ENCODE measurements around the gene ITFG2. TPM values are rescaled to one million over a fixed set of nuclear protein-coding genes. Genes with fewer than 3 reads are reported as not detected.

Gene ITFG2
- total and polyA plus RNA-seq, 2 experiments from 2014 or later, result 15.7 to 19.1 TPM

DNA sequence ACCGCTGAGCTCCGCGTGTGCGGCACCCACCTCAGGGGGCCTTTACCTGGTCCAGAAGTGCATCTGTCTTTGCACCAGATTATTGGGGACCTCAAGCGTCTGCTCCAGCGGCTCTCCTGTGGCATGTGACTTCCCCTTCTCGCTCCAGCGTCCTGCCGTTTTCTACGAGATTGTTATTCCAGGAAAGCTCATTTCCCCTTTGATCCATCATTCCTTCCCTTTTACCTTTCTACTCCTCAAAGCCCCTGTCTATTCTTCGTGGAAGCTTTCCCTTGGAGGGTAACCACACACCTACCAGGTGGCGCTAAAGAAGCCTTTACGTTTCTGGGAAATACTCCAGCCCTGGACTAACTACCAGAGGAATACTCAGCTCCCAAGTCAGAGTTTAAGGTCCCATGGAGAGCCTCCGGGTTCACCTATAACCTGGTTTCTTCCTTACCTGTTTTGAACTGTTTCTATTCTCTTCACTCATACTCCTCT is 16.2 kb upstream of the ITFG2 start:
- Histone ChIP-seq H3K79me2 (ENCODE audit: insufficient read depth) (peaks cover 24% of the 10 kb centered on the region), H3K4me1 (ENCODE audit: insufficient read depth) (peaks cover 8% of the 10 kb centered on the region; the same call in 1 of the 2 replicates), H3K27me3 (replicated peaks; ENCODE audit: insufficient read depth) (no peaks in the 10 kb centered on the region), H3K4me3 (peak overlapping the region; percentile 92), H3K36me3 (ENCODE audit: low read depth) (no peaks in the 10 kb centered on the region), H3K27ac (no peak overlapping the region), H3K9me3 (ENCODE audit: low read depth) (no peaks in the 10 kb centered on the region), H3K9me2 (ENCODE audit: insufficient read depth) (no peaks in the 10 kb centered on the region), H3K9ac (peak overlapping the region; percentile 76), H4K20me1 (ENCODE audit: insufficient read depth) (no peaks in the 10 kb centered on the region), H3F3A (ENCODE audit: insufficient read depth) (no peaks in the 10 kb centered on the region), H3K4me2 (ENCODE audit: unreplicated experiment) (peak overlapping the region; percentile 98), H2AFZ (peak overlapping the region; percentile 91)
- in situ Hi-C loops (cut with MboI), result no loop called here
- 4 to 9% methylated on average over 14 of the region's 14 CpGs for WGBS, 2 experiments (ENCODE audit: low coverage in 1 of 2, low lambda C conversion rate in 2 of 2, missing lambda C conversion rate in 2 of 2)
- DNase-seq, result peak; percentile 28
- TF ChIP-seq EZH2 (IDR thresholded peaks at IDR 0.05; ENCODE audit: insufficient read depth, poor library complexity, severe bottlenecking), result no peak
- no peak for TF ChIP-seq EZH2phosphoT487 (IDR thresholded peaks at IDR 0.05; ENCODE audit: insufficient read depth, low read depth)

DNA sequence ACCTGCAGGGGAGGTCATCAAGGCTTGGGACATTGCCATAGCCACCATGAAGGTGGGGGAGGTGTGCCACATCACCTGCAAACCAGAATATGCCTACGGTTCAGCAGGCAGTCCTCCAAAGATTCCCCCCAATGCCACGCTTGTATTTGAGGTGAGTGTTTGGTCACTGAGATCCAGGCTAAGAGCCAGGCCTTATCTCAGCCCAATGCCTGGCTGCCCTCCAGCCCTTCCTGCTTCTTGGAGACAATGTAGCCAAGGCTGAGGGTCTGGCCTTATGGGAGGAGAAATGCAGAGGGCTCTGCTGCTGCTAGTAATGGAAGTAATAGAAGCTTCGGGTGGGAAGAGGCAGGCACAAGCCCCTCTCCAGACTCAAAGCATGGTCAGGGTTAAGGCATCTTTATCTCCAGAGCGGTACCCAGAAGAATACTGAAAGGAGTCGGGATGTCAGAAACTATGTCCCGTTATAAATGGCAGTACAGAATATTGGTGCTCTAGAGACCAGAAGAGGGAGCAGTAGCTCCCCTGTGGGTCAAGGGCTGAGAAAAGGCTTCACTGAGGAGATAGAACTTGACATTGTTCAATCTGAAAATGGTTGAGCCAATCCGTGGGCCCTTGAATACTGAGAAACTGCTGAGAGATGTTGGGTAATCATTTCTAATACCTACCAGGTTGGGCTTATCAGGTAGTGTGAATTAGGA is 14.6 kb upstream of the ITFG2 start:
- H3K4me3 ChIP-seq, result no peak overlapping the region
- H3K9me2 ChIP-seq (ENCODE audit: insufficient read depth), result no peaks in the 10 kb centered on the region
- H3K4me1 ChIP-seq (ENCODE audit: insufficient read depth), result peaks cover 8% of the 10 kb centered on the region; the same call in 1 of the 2 replicates
- WGBS, 2 experiments (ENCODE audit: low coverage in 1 of 2, low lambda C conversion rate in 2 of 2, missing lambda C conversion rate in 2 of 2), result 76 to 80% methylated on average over 7 of the region's 7 CpGs
- H3K4me2 ChIP-seq (ENCODE audit: unreplicated experiment), result no peak overlapping the region
- no peak overlapping the region for H3K27ac ChIP-seq
- H3F3A ChIP-seq (ENCODE audit: insufficient read depth), result no peaks in the 10 kb centered on the region
- H4K20me1 ChIP-seq (ENCODE audit: insufficient read depth), result no peaks in the 10 kb centered on the region
- H3K79me2 ChIP-seq (ENCODE audit: insufficient read depth), result peaks cover 24% of the 10 kb centered on the region
- peak; percentile 22 for DNase-seq
- in situ Hi-C loops (cut with MboI), result no loop called here
- no peaks in the 10 kb centered on the region for H3K9me3 ChIP-seq (ENCODE audit: low read depth)
- H3K27me3 ChIP-seq (replicated peaks; ENCODE audit: insufficient read depth), result no peaks in the 10 kb centered on the region
- TF ChIP-seq EZH2 (IDR thresholded peaks at IDR 0.05; ENCODE audit: insufficient read depth, poor library complexity, severe bottlenecking) (no peak), EZH2phosphoT487 (IDR thresholded peaks at IDR 0.05; ENCODE audit: insufficient read depth, low read depth) (no peak)
- peaks cover 11% of the 10 kb centered on the region for H3K36me3 ChIP-seq (ENCODE audit: low read depth)
- H2AFZ ChIP-seq, result no peak overlapping the region
- no peak overlapping the region for H3K9ac ChIP-seq

DNA sequence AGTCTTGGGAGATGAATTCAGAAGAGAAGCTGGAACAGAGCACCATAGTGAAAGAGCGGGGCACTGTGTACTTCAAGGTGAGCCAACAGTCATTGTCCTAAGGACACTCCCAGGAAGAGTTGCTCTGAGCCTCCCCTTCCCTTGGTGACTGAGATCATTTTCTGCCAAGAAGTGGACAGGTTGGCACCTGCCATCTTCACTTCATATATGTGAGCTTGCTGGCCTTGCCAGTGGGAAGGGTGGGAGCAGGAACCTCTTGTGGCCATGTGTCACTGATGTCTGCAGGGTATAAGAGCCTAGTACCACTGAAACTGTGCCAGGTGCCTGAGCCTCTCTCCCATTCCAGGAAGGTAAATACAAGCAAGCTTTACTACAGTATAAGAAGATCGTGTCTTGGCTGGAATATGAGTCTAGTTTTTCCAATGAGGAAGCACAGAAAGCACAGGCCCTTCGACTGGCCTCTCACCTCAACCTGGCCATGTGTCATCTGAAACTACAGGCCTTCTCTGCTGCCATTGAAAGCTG is 12.4 kb upstream of the ITFG2 start:
- no peak overlapping the region for H3K27ac ChIP-seq
- in situ Hi-C loops (cut with MboI), result no loop called here
- no peaks in the 10 kb centered on the region for H3K9me3 ChIP-seq (ENCODE audit: low read depth)
- no peak overlapping the region for H2AFZ ChIP-seq
- H3K4me3 ChIP-seq, result no peak overlapping the region
- no peak for TF ChIP-seq EZH2phosphoT487 (IDR thresholded peaks at IDR 0.05; ENCODE audit: insufficient read depth, low read depth)
- TF ChIP-seq EZH2 (IDR thresholded peaks at IDR 0.05; ENCODE audit: insufficient read depth, poor library complexity, severe bottlenecking), result no peak
- no peak overlapping the region for H3K9ac ChIP-seq
- H3K4me1 ChIP-seq (ENCODE audit: insufficient read depth), result peaks cover 8% of the 10 kb centered on the region; the same call in 1 of the 2 replicates
- WGBS, 2 experiments (ENCODE audit: low coverage in 1 of 2, low lambda C conversion rate in 2 of 2, missing lambda C conversion rate in 2 of 2), result 98 to 100% methylated on average over 3 of the region's 3 CpGs
- H3K27me3 ChIP-seq (replicated peaks; ENCODE audit: insufficient read depth), result no peaks in the 10 kb centered on the region
- H3K9me2 ChIP-seq (ENCODE audit: insufficient read depth), result no peaks in the 10 kb centered on the region
- H3K36me3 ChIP-seq (ENCODE audit: low read depth), result peaks cover 11% of the 10 kb centered on the region
- H4K20me1 ChIP-seq (ENCODE audit: insufficient read depth), result no peaks in the 10 kb centered on the region
- H3K4me2 ChIP-seq (ENCODE audit: unreplicated experiment), result no peak overlapping the region
- DNase-seq, result no peak
- no peaks in the 10 kb centered on the region for H3F3A ChIP-seq (ENCODE audit: insufficient read depth)
- peaks cover 24% of the 10 kb centered on the region for H3K79me2 ChIP-seq (ENCODE audit: insufficient read depth)

DNA sequence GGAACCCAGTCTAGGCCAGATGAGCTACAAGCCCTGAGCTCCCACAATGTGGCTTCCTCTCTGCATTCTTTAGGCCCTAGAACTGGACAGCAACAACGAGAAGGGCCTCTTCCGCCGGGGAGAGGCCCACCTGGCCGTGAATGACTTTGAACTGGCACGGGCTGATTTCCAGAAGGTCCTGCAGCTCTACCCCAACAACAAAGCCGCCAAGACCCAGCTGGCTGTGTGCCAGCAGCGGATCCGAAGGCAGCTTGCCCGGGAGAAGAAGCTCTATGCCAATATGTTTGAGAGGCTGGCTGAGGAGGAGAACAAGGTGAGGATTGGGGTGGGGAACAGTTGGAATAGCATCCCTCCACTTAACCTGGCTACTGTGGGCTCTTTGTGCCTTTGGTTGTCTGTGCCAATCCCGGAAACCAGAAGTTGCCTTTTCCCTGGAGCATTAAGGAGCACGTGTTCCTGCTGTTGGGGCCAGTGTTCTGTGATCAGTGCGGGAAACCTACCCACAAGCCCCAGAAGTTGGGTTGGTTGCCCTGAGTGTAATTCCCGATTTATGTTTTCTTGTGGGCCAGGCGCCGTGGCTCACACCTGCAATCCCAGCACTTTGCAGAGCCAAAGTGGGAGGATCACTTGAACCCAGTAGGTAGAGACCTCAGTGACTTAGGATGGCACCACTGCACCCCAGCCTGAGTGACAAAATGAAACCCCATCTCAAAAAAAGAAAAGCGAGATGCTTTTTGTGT is 11.3 kb upstream of the ITFG2 start:
- H3K79me2 ChIP-seq (ENCODE audit: insufficient read depth), result peaks cover 18% of the 10 kb centered on the region
- DNase-seq, result no peak
- WGBS, 2 experiments (ENCODE audit: low coverage in 1 of 2, low lambda C conversion rate in 2 of 2, missing lambda C conversion rate in 2 of 2), result 80 to 81% methylated on average over 16 of the region's 16 CpGs
- H3K27me3 ChIP-seq (replicated peaks; ENCODE audit: insufficient read depth), result no peaks in the 10 kb centered on the region
- no peaks in the 10 kb centered on the region for H4K20me1 ChIP-seq (ENCODE audit: insufficient read depth)
- no peak overlapping the region for H3K4me2 ChIP-seq (ENCODE audit: unreplicated experiment)
- H3K9ac ChIP-seq, result no peak overlapping the region
- H3K27ac ChIP-seq, result no peak overlapping the region
- H3F3A ChIP-seq (ENCODE audit: insufficient read depth), result peaks cover 5% of the 10 kb centered on the region; the same call in 1 of the 2 replicates
- peaks cover 6% of the 10 kb centered on the region; the same call in 1 of the 2 replicates for H3K4me1 ChIP-seq (ENCODE audit: insufficient read depth)
- no peaks in the 10 kb centered on the region for H3K9me2 ChIP-seq (ENCODE audit: insufficient read depth)
- no peak overlapping the region for H3K4me3 ChIP-seq
- H3K9me3 ChIP-seq (ENCODE audit: low read depth), result no peaks in the 10 kb centered on the region
- in situ Hi-C loops (cut with MboI), result no loop called here
- no peak overlapping the region for H2AFZ ChIP-seq
- peaks cover 11% of the 10 kb centered on the region for H3K36me3 ChIP-seq (ENCODE audit: low read depth)
- TF ChIP-seq EZH2phosphoT487 (IDR thresholded peaks at IDR 0.05; ENCODE audit: insufficient read depth, low read depth), result no peak
- no peak for TF ChIP-seq EZH2 (IDR thresholded peaks at IDR 0.05; ENCODE audit: insufficient read depth, poor library complexity, severe bottlenecking)

Measured in GM23248 (cell line).